ENCODE results near the gene CCDC142. TPM values are rescaled to one million over a fixed set of nuclear protein-coding genes. Genes with fewer than 3 reads are reported as not detected.

Gene CCDC142
- total RNA-seq, 1 donor from 2014 or later: 39.9 TPM

DNA sequence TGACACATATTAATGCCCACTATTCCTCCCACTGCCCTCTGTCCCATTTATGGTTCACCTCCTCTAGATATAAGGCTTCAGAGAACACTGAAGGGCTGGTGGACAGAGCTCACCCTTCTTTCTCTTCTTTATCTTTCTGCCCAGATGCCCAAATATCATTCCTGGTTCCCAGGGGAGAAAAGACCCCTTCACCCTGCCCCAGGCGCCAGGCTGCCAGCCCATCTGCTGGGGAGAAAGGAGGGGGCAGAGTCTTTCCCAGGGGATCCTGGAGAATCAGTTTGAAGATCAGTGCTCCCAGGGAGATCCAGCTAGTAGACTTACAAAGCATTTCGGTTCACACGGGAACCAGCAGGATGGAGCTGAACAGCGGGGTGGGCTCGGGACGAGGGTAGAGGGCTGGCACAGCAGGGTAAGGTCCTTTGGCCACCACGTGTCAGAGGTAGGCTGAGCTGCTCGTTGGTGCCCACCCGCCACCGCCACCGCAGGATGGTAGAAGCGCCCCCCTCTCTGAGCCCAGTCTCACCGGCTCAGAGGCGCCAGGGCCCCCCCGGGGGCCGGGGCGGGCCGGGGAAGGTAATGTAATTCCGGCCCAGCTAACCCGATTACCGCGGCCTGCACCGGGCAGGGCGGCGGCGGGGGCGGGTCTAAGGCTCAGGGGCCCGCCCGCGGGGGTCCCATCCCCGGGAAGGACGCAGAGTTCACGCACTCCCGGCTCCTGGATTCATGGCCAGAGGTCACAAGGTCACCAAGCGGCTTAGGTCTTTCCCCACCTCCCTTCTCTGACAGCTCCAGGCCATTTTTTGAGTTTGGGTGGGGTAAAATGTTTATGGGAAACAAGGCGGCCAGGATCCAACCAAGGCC is 30.2 kb upstream of the CCDC142 start:
- TF ChIP-seq, protein P1, sequence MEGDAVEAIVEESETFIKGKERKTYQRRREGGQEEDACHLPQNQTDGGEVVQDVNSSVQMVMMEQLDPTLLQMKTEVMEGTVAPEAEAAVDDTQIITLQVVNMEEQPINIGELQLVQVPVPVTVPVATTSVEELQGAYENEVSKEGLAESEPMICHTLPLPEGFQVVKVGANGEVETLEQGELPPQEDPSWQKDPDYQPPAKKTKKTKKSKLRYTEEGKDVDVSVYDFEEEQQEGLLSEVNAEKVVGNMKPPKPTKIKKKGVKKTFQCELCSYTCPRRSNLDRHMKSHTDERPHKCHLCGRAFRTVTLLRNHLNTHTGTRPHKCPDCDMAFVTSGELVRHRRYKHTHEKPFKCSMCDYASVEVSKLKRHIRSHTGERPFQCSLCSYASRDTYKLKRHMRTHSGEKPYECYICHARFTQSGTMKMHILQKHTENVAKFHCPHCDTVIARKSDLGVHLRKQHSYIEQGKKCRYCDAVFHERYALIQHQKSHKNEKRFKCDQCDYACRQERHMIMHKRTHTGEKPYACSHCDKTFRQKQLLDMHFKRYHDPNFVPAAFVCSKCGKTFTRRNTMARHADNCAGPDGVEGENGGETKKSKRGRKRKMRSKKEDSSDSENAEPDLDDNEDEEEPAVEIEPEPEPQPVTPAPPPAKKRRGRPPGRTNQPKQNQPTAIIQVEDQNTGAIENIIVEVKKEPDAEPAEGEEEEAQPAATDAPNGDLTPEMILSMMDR (IDR thresholded peaks at IDR 0.05; ENCODE audit: unreplicated experiment): no peak
- Mint-ChIP-seq H3K4me1 (ENCODE audit: low read depth) (peaks cover 11% of the 10 kb centered on the region), H3K9me3 (ENCODE audit: low read depth) (no peaks in the 10 kb centered on the region), H3K27me3 (peaks cover 70% of the 10 kb centered on the region), H3K4me3 (ENCODE audit: low read depth) (no peak overlapping the region), H3K27ac (peak overlapping the region; percentile 78), H3K36me3 (ENCODE audit: insufficient read depth) (no peaks in the 10 kb centered on the region)
- no peak for DNase-seq (ENCODE audit: low spot score, unreplicated experiment)

DNA sequence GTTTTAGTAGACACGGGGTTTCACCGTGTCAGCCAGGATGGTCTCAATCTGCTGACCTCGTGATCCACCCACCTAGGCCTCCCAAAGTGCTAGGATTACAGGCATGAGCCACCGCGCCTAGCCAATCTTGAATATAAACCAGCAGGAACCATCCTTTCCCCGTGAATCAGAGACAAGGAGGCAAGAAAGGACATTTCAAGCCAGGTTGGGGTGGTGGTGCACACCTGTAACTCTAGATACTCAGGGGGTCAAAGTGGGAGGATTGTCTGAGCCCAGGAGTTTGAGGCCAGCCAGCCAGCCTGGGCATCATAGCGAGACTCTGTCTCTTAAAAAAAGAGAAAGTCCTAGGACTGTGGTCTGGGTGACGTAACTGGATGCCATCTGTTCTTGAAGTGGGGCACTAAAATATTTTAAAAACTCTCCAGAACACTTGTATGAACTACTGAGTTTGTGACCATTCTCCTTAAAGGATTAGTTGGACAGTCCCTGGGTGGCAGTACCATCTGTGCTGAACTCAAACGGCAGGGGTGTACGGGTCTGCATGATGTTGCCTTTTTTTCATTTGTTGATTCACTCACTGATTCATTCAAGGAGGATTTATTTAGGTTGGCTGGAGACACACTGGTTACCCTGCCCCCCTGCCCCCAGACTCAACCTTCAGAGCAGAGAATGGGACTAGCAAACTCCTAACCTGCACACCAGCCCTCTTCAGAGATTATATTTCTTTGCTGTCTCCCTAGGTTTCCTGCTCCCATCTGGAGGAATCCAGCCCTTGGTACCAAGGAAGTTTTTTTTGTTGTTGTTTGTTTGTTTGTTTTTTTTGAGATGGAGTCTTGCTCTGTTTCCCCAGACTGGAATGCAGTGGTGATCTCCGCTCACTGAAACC is 28.5 kb upstream of the CCDC142 start:
- Mint-ChIP-seq H3K4me3 (ENCODE audit: low read depth) (no peak overlapping the region), H3K4me1 (ENCODE audit: low read depth) (peaks cover 18% of the 10 kb centered on the region), H3K27ac (no peak overlapping the region), H3K36me3 (ENCODE audit: insufficient read depth) (no peaks in the 10 kb centered on the region), H3K9me3 (ENCODE audit: low read depth) (no peaks in the 10 kb centered on the region), H3K27me3 (peaks cover 54% of the 10 kb centered on the region)
- no peak for DNase-seq (ENCODE audit: low spot score, unreplicated experiment)
- TF ChIP-seq, protein P1 (IDR thresholded peaks at IDR 0.05; ENCODE audit: unreplicated experiment): no peak

DNA sequence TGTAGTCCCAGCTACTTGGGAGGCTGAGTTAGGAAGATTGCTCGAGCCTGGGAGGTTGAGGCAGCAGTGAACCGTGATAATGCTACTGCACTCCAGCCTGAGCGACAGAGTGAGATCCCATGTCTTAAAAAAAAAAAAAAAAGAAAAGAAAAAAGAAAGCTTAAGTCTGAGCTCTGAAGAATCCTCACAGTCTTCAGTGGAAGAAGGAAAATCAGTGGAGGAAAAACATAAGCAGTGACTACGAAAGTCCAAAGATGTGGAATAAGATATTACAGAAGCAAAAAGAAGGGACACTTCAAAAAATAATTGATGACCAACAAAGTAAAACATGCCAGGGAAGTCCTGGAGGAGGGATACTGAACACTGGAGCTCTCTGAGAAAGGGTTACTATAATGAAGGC is 27.5 kb upstream of the CCDC142 start:
- H3K4me1 Mint-ChIP-seq (ENCODE audit: low read depth): peaks cover 18% of the 10 kb centered on the region
- H3K27ac Mint-ChIP-seq: no peak overlapping the region
- peaks cover 47% of the 10 kb centered on the region for H3K27me3 Mint-ChIP-seq
- no peak for DNase-seq (ENCODE audit: low spot score, unreplicated experiment)
- peaks cover 1% of the 10 kb centered on the region for H3K36me3 Mint-ChIP-seq (ENCODE audit: insufficient read depth)
- no peak overlapping the region for H3K4me3 Mint-ChIP-seq (ENCODE audit: low read depth)
- TF ChIP-seq, protein P1 (IDR thresholded peaks at IDR 0.05; ENCODE audit: unreplicated experiment): no peak
- H3K9me3 Mint-ChIP-seq (ENCODE audit: low read depth): no peaks in the 10 kb centered on the region

- TF ChIP-seq, protein P1 (IDR thresholded peaks at IDR 0.05; ENCODE audit: unreplicated experiment): no peak
- peaks cover 12% of the 10 kb centered on the region for H3K36me3 Mint-ChIP-seq (ENCODE audit: insufficient read depth)
- H3K4me1 Mint-ChIP-seq (ENCODE audit: low read depth): peaks cover 27% of the 10 kb centered on the region
- peak overlapping the region; percentile 99 for H3K4me3 Mint-ChIP-seq (ENCODE audit: low read depth)
- DNase-seq (ENCODE audit: low spot score, unreplicated experiment): no peak
- peaks cover 36% of the 10 kb centered on the region for H3K27me3 Mint-ChIP-seq
- H3K27ac Mint-ChIP-seq: peak overlapping the region; percentile 100
- H3K9me3 Mint-ChIP-seq (ENCODE audit: low read depth): no peaks in the 10 kb centered on the region
Observed at GRCh38 chr2:74507926-74508520, 25.2 kb upstream of the CCDC142 start.
